HEK293 (cell line): ENCODE data around the gene RNF126.
A peak's percentile ranks its signal among the peaks of the same experiment; 100 is the strongest.

ENCODE experiments used
- AEBP2 ChIP-seq: fragments of 450-650 bp; formaldehyde crosslinking; IDR thresholded peaks from 2 replicates; pipeline ENCODE4 v1.5.1; 2016; ENCODE audit warnings: missing biosample characterization, missing genetic modification characterization, borderline replicate concordance
- CTCF ChIP-seq: fragments of 450-650 bp; formaldehyde crosslinking; IDR thresholded peaks from 2 replicates; pipeline ENCODE4 v1.5.1; 2016; ENCODE audit warnings: missing biosample characterization, missing genetic modification characterization
- GFI1B ChIP-seq: fragments of 450-650 bp; formaldehyde crosslinking; IDR thresholded peaks from 2 replicates; pipeline ENCODE4 v1.5.1; 2016; ENCODE audit warnings: missing biosample characterization, missing genetic modification characterization
- GLI2 ChIP-seq: fragments of 450-650 bp; formaldehyde crosslinking; IDR thresholded peaks from 2 replicates; pipeline ENCODE4; 2017; ENCODE audit warnings: missing biosample characterization, missing genetic modification characterization, low read depth, borderline replicate concordance
- KLF1 ChIP-seq: fragments of 450-650 bp; formaldehyde crosslinking; IDR thresholded peaks from 2 replicates; pipeline ENCODE4 v1.5.1; 2016; ENCODE audit warnings: missing biosample characterization, missing genetic modification characterization
- KLF16 ChIP-seq: fragments of 450-650 bp; formaldehyde crosslinking; IDR thresholded peaks from 2 replicates; pipeline ENCODE4 v1.5.1; 2017; ENCODE audit warnings: missing biosample characterization, missing genetic modification characterization
- KLF17 ChIP-seq: fragments of 450-650 bp; formaldehyde crosslinking; IDR thresholded peaks from 2 replicates; pipeline ENCODE4 v1.5.1; 2016; ENCODE audit warnings: missing biosample characterization, missing genetic modification characterization
- KLF9 ChIP-seq: fragments of 450-650 bp; formaldehyde crosslinking; IDR thresholded peaks from 2 replicates; pipeline ENCODE4 v1.5.1; 2016; ENCODE audit warnings: missing biosample characterization, missing genetic modification characterization, low read depth
- MZF1 ChIP-seq: fragments of 450-650 bp; formaldehyde crosslinking; IDR thresholded peaks from 2 replicates; pipeline ENCODE4 v1.5.1; 2017; ENCODE audit warnings: missing biosample characterization, missing genetic modification characterization, borderline replicate concordance
- RBAK ChIP-seq: fragments of 450-650 bp; formaldehyde crosslinking; IDR thresholded peaks from 2 replicates; pipeline ENCODE4 v1.5.1; 2016; ENCODE audit warnings: missing biosample characterization, missing genetic modification characterization
- REST ChIP-seq: fragments of 450-650 bp; formaldehyde crosslinking; IDR thresholded peaks from 2 replicates; pipeline ENCODE4 v1.5.1; 2016; ENCODE audit warnings: missing biosample characterization, missing genetic modification characterization
- SALL2 ChIP-seq: fragments of 450-650 bp; formaldehyde crosslinking; IDR thresholded peaks from 2 replicates; pipeline ENCODE4 v1.5.0; 2017; ENCODE audit warnings: missing biosample characterization, mild to moderate bottlenecking, missing genetic modification characterization, borderline replicate concordance
- SETDB1 ChIP-seq: IDR thresholded peaks from one replicate; pipeline ENCODE4 v1.6.1; 2017; ENCODE audit warnings: mild to moderate bottlenecking, low read length, moderate library complexity, mixed read lengths; ENCODE audit not compliant: insufficient read length
- ZBTB11 ChIP-seq: fragments of 450-650 bp; formaldehyde crosslinking; conservative IDR thresholded peaks from 2 replicates; pipeline ENCODE4 v1.5.1; 2016; ENCODE audit warnings: low read depth, missing biosample characterization, missing genetic modification characterization
- ZBTB21 ChIP-seq: fragments of 450-650 bp; formaldehyde crosslinking; IDR thresholded peaks from 2 replicates; pipeline ENCODE4 v1.5.1; 2017; ENCODE audit warnings: missing biosample characterization, missing genetic modification characterization
- ZBTB49 ChIP-seq: fragments of 450-650 bp; formaldehyde crosslinking; IDR thresholded peaks from 2 replicates; pipeline ENCODE4 v1.5.1; 2016; ENCODE audit warnings: missing biosample characterization, missing genetic modification characterization, low read depth
- ZNF311 ChIP-seq: fragments of 450-650 bp; formaldehyde crosslinking; IDR thresholded peaks from 2 replicates; pipeline ENCODE4 v1.5.1; 2017; ENCODE audit warnings: missing biosample characterization, missing genetic modification characterization, borderline replicate concordance
- ZNF354C ChIP-seq: fragments of 450-650 bp; formaldehyde crosslinking; IDR thresholded peaks from 2 replicates; pipeline ENCODE4 v1.5.1; 2016; ENCODE audit warnings: missing biosample characterization, missing genetic modification characterization, low read depth, borderline replicate concordance
- ZNF416 ChIP-seq: fragments of 450-650 bp; formaldehyde crosslinking; IDR thresholded peaks from 2 replicates; pipeline ENCODE4 v1.5.1; 2016; ENCODE audit warnings: missing biosample characterization, missing genetic modification characterization
- ZNF423 ChIP-seq: fragments of 450-650 bp; formaldehyde crosslinking; IDR thresholded peaks from 2 replicates; pipeline ENCODE4 v1.5.1; 2016; ENCODE audit warnings: missing biosample characterization, missing genetic modification characterization
- ZNF558 ChIP-seq: fragments of 450-650 bp; formaldehyde crosslinking; IDR thresholded peaks from 2 replicates; pipeline ENCODE4 v1.5.1; 2016; ENCODE audit warnings: missing biosample characterization, missing genetic modification characterization
- ZNF626 ChIP-seq: fragments of 450-650 bp; sonication (Bioruptor Pico); formaldehyde crosslinking; IDR thresholded peaks from 2 replicates; pipeline ENCODE4 v1.5.1; 2018; ENCODE audit warnings: missing biosample characterization, missing genetic modification characterization, inconsistent platforms
- ZNF701 ChIP-seq: fragments of 450-650 bp; formaldehyde crosslinking; IDR thresholded peaks from 2 replicates; pipeline ENCODE4 v1.5.1; 2016; ENCODE audit warnings: missing biosample characterization, missing genetic modification characterization
- ZSCAN4 ChIP-seq: fragments of 450-650 bp; formaldehyde crosslinking; IDR thresholded peaks from 2 replicates; pipeline ENCODE4 v1.5.1; 2017; ENCODE audit warnings: missing biosample characterization, missing genetic modification characterization

Gene RNF126

GRCh38 chr19:680287-681028, 17.4 kb upstream of the RNF126 start (continued):
- TF ChIP-seq CTCF (tag by site-specific recombination) (no peak), ZSCAN4 (tag by site-specific recombination) (no peak), KLF1 (tag by site-specific recombination) (peak; percentile 98), ZBTB11 (no peak), MZF1 (no peak), ZNF626 (tag by site-specific recombination) (no peak), AEBP2 (tag by site-specific recombination) (no peak), ZNF311 (tag by site-specific recombination) (no peak), ZBTB21 (no peak), ZNF423 (no peak), ZNF701 (tag by site-specific recombination) (no peak), GFI1B (tag by site-specific recombination) (no peak), SALL2 (tag by site-specific recombination) (no peak), KLF16 (peak; percentile 84), ZBTB49 (no peak), ZNF416 (no peak), SETDB1 (no peak), KLF17 (peak; percentile 51; the same call in 1 of the 2 replicates), ZNF558 (tag by site-specific recombination) (no peak), ZNF354C (tag by site-specific recombination) (no peak), KLF9 (peak; percentile 97), REST (tag by site-specific recombination) (no peak), GLI2 (tag by site-specific recombination) (no peak), RBAK (tag by site-specific recombination) (no peak)
